ENCODE measurements around the gene CCRL2.
"Not testable (repeated sequence)": the region's sequence is repeated elsewhere in the genome, so short reads cannot be mapped to it uniquely, and the experiment has no call there.

The CCRL2 gene

DNA sequence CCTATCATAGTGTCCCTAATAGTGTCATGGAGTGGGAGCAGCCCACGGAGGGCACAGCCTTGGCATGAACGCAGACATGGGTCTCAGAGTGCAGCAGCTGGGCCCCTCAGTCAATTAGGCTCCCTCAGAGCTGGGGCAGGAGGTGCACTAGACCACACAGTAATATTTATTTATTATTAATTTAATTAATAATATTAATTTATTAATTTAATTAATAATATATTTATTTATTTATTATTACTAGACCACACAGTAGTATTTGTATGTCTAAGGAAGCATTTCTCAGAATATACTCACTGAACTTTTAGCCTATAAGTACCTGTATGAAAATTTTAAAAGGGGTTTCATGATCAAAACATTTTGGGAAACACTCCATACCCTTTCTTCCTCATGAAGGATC is 5.5 kb upstream of the CCRL2 start:
- FAIRE-seq (no peak), DNase-seq (ENCODE audit: low spot score) (no peak)

DNA sequence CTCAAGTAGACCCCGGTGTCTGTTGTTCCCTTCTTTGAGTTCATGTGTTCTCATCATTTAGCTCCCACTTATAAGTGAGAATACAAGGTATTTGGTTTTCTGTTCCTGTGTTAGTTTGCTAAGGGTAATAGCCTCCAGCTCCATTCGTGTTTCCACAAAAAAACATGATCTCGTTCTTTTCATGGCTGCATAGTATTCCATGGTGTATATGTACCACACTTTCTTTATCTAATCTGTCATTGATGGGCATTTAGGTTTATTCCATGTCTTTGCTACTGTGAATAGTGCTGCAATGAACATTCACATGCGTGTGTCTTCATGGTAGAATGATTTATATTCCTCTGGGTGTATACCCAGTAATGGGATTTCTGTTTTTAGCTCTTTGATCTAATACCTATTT is 4.2 kb upstream of the CCRL2 start:
- not testable (repeated sequence) for FAIRE-seq; DNase-seq (ENCODE audit: low spot score)

DNA sequence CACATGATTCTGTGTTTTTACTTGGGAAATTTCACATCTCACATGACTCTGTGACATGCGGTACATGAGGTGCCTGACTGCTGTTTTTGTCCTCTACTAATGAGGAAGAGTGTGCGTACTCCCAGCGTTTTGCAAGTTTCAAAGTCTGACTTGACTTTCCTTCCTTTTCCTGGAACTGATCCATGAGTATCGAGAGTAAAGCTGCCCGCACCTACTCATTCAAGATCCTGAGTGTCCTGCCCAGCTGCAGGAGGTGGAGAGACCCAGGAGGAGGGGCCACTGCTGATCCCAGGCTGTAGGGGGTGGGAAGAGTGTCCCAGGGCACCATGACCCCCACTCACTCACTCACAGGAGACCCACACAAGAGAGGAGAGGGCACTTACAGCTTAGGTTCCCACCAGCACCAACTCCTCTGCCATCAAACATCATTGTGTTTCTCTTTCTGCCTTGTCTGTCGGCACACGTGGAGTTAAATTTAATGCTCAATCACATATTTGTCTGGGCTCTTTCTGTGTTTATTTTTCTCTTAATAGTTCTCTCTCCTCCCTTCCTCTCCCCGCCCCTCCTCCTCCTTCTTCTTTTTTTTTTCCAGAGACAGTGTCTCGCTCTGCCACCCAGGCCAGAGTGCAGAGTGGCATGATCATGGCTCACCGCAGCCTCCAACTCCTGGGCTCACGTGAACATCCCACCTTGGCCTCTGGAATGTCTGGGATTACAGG is 1.6 kb upstream of the CCRL2 start:
- DNase-seq (ENCODE audit: low spot score) (no peak), FAIRE-seq (no peak)

DNA sequence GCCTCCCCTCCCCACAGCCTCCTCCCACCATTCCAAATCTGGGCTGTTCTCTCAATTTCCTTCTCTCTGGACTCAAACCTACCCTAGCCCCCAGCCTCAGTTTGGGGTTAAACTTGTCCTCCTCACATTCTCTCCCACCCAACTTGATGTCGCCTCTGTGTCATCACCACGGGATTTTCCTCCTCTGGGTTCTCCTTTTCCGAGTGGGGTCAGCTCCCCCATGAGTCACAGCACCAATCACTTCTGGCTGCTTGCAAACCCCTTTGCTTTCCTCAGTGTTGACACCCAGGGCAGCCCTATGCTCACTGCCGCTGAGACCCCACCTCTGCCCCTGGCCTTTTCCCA is 644 bp upstream of the CCRL2 start:
- no peak for FAIRE-seq
- DNase-seq (ENCODE audit: low spot score), result no peak

DNA sequence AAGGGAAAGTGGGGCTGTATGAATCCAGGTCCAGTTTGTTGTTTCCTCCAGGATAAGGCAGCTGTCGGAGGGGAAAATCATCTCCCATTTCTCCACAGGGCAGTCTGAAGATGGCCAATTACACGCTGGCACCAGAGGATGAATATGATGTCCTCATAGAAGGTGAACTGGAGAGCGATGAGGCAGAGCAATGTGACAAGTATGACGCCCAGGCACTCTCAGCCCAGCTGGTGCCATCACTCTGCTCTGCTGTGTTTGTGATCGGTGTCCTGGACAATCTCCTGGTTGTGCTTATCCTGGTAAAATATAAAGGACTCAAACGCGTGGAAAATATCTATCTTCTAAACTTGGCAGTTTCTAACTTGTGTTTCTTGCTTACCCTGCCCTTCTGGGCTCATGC is 911 bp downstream of the CCRL2 start:
- FAIRE-seq, result no peak

DNA sequence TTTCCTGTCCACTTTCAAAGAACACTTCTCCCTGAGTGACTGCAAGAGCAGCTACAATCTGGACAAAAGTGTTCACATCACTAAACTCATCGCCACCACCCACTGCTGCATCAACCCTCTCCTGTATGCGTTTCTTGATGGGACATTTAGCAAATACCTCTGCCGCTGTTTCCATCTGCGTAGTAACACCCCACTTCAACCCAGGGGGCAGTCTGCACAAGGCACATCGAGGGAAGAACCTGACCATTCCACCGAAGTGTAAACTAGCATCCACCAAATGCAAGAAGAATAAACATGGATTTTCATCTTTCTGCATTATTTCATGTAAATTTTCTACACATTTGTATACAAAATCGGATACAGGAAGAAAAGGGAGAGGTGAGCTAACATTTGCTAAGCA is 1.8 kb downstream of the CCRL2 start:
- DNase-seq (ENCODE audit: low spot score), result no peak
- FAIRE-seq, result no peak

More for the DNA sequence above, 911 bp downstream of the CCRL2 start:
- DNase-seq (ENCODE audit: low spot score), result no peak

DNA sequence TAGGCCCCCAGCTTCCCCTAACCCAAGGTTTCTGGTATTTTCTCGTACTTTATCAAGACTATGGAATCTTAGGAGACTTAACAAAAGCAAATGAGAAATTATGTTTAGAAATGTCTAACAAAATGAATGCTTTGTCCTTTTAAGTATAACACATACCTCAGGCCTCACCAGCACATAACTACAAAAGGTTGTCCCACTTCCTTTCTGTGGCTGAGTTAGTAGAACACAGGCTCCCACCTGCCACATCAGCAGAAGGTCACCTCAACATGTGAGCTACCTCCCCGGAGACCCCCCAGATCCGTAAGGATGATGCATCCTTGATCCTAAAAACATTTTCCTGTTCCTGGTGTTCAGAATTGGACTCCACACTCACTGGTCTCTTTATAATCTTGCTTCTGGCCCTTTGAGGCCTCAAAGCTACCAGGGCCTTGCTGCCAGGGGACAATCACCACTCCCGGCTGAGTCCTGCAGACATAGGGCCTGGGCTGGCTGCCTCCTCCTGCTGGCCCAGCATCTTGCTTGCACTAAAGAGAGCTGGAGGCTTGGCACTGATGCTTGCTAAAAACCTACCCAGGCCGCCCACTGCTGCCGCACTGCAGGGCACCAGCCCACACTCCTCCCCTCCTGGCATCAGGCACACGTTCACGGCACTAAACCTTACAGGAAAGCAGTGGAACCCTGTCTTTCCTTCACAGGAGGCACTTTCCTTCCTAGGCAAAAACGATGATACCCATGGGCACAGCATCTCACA is 2.9 kb downstream of the CCRL2 start:
- DNase-seq (ENCODE audit: low spot score) (no peak), FAIRE-seq (no peak)

DNA sequence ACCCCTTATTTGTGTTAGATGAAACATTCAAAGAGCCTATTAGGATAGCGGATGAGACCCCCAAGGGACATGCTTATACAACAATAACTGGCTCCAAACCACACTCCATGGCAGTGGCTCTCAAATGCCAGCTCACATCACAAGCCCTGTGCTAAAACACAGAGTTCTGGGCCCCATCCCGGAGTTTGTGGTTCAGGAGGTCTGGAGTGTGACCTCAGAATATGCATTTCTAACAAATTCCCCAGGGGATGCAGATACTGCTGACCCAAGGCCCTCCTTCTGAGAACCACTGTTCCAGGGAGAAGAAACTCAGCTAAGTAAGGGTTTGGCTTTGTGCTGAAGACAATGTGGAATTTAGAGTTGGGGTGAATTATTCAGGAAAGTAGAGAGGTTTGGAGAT is 3.6 kb downstream of the CCRL2 start:
- no peak for DNase-seq (ENCODE audit: low spot score)
- FAIRE-seq, result no peak

DNA sequence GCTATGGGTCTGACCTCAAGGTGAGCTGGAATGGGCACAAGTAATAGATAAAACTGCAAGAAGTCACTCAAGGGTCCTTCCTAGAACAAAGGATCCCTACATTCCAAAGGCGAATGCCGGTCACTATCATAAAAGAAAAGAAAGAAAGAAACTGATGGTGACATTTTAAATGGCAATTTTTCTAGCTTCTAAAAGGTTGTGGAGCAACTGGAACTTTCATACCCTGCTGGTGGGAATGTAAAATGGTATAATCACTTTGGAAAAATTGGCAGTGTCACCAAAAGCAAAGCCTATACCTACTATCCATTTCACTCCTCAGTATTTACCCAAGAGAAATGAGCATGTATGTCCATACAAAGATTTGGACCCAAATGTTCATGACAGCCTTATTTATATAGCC is 4.2 kb downstream of the CCRL2 start:
- FAIRE-seq, result no peak
- no peak for DNase-seq (ENCODE audit: low spot score)

DNA sequence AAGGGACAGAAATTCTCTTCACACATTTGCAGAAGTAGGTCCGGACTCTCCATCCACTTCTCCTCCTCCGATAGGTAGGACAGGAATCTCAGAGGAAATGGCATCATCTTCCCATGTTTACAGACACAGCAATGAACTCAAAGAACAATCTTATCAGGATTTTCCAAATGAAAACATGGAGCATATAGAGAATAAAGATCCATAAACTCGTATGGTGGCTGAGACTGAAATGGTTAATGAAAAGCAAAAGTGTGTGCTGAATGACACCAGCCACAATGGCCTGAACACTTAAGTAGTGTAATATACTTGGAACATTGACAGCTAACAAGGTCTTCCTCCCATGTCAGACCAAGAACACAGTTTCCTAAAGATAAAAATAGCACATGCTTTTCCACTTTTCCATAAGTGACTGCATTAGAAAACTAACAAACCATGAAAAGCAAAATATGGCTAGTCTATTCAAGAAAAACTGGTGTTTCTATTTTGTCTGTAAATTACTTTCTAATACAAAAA is 5.8 kb downstream of the CCRL2 start:
- FAIRE-seq (no peak), DNase-seq (ENCODE audit: low spot score) (no peak)

DNA sequence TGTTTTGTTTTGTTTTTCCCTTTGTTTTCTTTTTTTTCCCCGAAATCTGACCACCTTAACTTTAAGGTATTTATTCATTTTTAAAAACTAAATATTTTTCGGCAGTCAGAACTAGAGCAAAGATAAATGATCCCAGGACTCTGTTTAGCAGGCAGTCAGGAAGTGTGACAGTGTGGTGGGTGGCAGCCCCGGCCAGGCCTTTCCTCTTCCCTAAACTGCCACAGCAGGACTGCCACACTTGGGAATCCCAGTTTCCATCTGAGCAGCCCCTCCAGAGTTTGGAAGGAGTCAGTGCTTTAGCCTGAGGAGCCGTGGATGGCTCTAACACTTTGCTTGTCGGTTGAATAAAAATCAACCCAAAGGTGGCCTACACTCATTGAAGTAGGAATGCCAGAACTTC is 6.9 kb downstream of the CCRL2 start:
- DNase-seq (ENCODE audit: low spot score) (no peak), FAIRE-seq (no peak)

DNA sequence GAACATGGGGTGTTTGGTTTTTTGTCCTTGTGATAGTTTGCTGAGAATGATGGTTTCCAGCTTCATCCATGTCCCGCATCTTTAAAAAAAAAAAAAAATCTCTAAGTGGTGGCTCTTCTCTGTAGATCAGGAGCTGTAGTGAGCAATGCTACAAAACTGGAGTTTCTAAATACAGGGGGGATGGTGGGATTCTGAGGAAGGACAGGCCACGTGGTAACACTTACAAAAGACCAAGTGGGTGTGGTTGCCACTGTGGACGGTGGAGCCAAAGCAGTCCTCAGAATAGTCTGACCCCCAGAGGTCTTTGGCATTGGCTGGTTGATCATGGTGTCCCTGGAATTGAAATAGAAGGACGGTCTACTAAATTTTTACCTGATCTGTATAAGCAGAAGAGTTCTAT is 7.7 kb downstream of the CCRL2 start:
- FAIRE-seq (no peak), DNase-seq (ENCODE audit: low spot score) (no peak)

DNA sequence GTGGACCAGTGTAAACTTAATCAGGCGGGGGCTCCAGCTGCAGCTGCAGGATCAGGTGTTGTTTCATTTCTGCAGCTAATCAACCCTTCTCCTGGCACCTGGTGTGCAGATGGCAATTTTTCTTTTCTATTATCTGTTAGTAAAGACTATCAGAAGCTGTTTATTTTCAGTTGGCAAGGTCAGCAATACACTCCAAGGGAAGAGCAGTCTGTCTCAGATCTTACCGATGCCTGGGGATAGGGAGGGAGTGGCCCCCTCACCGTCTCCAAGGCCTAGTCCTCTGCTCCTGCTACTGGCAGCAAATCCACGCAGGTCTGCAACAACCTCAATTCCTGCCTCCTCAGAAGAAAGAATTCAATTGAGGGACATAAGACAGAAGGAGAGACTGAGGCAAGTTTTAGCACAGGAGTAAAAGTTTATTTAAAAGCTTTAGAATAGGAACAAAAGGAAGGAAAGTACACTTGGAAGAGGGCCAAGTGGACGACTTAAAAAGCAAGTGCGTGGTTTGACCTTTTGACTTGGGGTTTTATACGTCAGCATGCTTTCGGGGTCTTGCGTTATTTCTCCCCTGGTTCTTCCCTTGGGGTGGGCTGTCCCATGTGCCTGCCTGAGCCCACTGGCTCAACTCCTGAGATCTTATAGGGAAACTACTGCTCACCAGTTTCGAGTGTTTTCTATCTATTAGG is 9.2 kb downstream of the CCRL2 start:
- no peak for DNase-seq (ENCODE audit: low spot score)
- FAIRE-seq, result no peak

DNA sequence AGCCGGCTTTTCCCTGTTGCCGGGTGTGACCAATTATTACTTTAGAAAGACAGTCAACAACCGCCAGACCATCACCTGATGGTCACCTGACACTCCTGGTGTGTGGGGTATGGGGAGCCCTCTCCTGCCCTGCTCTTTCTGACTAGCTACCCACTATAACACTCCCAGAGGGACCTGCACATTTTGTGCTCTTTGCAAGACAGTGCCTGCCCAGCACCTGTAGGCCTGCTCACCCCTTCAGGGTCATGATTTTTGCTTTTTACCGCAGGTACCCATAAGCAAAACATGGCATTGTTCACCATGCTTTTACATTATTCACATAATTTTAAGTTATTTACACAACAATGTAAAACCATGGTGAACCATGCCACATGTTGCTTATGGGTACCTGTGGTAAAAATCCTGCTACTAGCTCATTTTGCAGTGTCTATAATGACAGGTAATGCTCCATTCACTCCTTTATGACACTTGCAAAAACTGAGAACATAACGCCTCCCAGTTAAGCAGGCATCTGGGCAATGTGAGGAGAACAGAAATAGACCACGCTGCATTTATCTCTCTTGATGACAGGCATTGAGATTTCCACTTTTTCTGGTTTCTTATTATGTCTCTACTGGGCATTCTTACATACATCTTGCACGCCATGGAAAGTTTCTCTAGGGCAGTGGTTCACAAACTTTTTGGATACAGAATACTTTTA is 9.9 kb downstream of the CCRL2 start:
- DNase-seq (ENCODE audit: low spot score) (no peak), FAIRE-seq (no peak)

DNA sequence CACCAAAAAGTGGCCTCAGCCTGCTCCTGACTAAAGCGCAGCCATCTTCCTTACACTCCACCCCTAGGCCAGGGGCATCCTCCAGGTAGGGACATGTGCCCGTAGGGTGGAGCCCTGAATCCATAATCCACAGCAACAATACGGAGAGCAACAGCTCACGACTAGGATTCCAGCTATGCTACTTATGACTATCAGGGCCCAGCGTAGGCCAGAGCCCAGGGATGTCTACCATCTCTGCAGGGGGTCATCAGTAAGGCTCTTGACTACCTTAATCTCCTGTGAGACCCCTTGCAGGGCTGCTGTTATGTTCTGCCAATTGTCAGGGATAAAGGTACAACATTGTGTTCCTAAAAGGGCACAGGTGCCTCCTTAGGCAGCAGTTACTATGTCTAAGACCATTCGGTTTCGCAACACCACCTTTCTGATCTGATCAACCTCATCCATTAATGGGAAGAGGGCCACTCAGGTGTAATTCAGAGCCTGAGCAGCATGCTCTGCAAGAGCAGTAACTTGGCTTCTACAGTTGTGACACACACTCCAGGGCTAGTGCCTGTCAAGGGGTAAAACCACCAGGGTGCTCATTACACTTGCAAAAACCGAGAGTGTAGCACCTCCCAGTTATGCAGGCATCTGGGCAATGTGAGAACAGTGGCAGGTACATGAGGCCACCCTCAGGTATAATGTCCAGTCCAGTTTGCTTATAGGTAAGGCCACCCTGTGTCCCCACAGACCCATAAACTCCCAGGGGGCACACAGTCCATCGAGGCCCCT is 11.0 kb downstream of the CCRL2 start:
- FAIRE-seq, result no peak

DNA sequence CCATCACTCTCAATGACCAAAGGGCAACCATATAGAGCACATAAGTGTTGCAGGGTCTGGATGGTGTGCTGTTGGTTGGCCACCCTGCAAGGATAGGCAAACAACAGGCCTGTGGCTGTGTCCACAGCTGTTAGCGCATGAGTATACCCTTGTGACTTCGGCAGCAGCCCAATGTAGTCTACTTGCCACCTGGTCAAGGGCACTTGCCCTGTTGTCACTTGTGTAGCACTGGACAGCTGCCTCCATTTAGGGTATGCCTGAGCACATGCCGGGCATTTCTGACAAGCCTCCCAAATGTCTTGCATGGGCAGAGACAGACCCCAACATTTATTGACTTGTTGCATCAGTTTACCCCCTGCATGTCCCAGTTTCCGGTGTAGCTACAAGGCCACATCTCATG is 12.8 kb downstream of the CCRL2 start:
- DNase-seq (ENCODE audit: low spot score) (no peak), FAIRE-seq (no peak)

More for the DNA sequence above, 11.0 kb downstream of the CCRL2 start:
- no peak for DNase-seq (ENCODE audit: low spot score)

DNA sequence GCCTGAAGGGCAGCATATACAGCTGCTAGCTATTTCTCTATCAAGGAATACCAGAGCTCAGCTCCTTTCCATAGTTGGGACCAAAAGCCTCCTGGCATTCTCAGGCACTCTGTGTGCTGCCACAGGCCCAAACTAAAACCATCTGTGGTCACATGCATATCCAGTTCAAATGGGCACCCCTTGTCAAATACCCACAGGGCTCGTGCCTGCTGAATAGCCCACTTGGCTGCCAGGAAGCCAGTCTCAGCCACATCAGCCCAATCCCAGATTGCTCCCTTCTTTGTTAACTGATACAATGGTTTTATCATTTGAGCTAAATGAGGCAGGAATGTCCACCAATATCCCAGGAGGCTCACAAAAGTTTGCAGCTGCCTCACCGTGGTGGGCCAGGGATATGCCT is 13.9 kb downstream of the CCRL2 start:
- DNase-seq (ENCODE audit: low spot score) (no peak), FAIRE-seq (no peak)

DNA sequence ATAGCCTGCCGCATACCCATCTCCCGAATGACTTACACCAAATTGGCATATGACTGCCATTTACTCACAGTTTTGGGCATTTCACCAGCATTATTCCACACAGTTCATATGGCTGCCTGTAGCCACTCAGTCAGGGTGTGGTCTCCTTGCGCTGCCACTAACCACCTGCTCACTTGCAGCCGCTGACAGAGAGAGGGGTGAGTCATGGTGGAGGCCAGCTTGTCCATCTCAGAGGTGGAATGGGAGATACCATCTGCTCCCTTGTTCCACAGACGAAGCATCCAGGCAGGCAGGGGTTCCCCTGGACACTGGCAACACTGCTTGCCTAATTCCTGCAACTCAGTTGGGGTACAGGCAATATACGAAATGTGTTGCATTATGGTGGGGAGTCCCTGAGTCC is 15.6 kb downstream of the CCRL2 start:
- no peak for FAIRE-seq
- peak; percentile 6 for DNase-seq (ENCODE audit: low spot score)

DNA sequence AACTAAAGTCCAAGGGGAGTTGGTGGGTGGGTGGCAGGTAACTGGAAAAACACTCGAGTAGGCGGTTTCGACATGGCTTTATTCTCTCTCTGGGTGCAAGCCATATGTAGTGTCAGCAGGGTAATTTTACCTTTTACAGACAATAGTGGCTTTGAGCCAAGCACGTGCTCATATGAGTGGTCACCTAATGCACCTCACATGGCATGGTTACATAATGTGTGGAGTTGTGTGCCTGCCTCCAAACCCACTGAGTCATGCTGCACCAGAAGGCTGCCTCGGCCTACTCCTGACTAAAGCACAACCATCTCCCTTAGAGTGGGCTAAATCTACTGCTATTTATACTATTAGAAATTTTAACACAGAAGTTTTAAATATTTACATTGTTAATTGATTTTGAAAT is 16.5 kb downstream of the CCRL2 start:
- no peak for FAIRE-seq
- DNase-seq (ENCODE audit: low spot score), result peak; percentile 42

DNA sequence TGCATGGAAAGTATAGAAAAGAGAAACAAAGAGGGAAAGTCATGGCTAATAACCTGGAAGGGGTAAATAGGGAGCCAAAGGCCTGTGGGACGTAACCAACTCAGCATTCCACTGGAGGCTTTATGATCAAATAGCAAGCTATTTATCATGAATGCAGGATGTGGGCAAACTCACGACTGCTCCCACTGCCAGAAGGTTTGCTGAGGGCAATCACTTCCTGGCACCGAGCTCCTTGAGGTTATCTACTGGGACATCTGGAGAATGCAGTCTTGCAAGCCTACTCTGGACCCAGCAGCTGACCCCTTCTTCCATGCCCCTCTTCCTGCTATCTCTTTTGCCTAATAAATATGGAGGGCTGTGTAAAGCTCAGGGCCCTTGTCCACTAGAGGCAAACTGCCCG is 19.4 kb downstream of the CCRL2 start:
- DNase-seq (ENCODE audit: low spot score), result peak; percentile 22
- FAIRE-seq, result not testable (repeated sequence)

DNA sequence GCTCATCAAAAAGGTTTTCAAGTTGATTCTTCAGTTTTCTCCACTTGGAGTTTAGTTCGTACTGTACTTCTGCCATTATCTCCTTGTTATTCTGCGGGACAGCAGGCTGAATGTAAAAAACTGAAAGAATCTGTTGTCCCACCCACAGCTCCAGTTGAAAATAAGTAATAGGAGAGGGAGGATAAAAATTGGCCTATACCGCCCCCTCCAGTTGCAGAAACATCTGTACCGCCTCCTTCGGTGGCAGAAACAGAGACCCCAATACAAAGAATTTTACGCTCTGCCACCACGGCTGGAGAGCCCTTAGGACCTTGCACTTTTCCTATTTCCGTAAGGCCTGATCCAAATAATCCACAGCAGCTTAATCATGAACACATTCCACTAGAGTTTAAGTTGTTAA is 20.3 kb downstream of the CCRL2 start:
- not testable (repeated sequence) for DNase-seq (ENCODE audit: low spot score)

More for the DNA sequence above, 20.3 kb downstream of the CCRL2 start:
- FAIRE-seq, result not testable (repeated sequence)

Measured in RCC 7860 (cell line).